Measurements from ENCODE around the gene MICAL2.
A peak's percentile ranks its signal among the peaks of the same experiment; 100 is the strongest.

MICAL2 gene

GRCh38 chr11:12212821-12213185, 102.4 kb downstream of the MICAL2 start:
- no peak for DNase-seq

- DNase-seq: no peak
These were observed 103.5 kb downstream of the MICAL2 start for GRCh38 chr11:12213883-12214282.

- DNase-seq: no peak
These were observed 104.4 kb downstream of the MICAL2 start for GRCh38 chr11:12214751-12215150.

GRCh38 chr11:12215181-12215593, 104.8 kb downstream of the MICAL2 start:
- DNase-seq: peak; percentile 79

DNA sequence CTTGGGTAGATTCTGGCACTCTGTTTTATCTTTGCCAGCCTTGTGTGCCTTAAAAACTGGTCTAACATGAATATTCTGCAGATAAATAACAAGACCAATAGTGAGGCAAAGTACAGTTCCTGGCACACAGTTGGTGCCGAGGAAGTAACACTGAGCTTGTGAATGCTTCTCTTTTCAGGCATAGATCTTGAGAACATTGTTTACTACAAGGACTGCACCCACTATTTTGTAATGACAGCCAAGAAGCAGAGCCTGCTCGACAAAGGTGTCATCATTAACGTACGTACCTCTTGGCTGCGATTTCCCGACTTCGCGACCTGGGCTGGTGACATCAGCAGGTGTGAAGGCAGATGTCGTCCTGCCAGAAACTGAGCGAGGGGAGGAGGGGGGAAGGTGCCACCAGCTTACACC, 105.7 kb downstream of the MICAL2 start:
- DNase-seq: no peak

DNA sequence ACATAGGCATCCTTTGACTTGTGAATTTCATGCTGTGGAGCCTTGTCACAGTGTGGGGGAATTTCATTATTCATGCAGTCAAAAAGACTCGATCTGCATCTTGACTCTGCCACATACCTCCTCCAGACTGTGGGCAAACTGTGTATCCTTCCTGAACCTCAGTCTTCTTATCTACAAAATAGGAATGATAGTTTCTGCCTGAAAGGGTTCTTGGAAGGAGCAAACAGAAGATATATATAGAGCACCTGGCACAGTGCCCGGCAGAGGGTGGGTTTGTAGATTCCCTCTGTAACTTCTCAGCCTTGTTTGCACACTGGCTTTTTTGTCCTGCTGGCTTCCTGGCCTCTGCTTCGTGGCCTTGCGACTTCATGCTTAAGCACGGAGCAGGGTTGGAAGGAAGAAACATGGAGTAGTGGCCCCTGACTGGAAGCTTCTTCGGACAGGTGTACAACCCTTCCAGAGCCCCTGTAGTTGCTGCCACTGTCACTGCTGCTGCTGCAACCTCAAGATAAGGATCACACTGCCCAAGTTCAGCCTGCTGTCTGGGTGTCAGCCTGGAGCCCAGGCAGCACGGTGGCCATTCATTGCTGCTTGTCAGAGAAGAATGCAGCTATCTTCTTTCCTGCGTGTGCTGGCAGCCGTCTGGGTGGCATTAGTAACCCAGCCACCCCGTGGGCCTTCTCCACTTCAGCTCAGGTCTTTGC, 106.4 kb downstream of the MICAL2 start:
- no peak for DNase-seq

GRCh38 chr11:12217879-12218278, 107.5 kb downstream of the MICAL2 start:
- no peak for DNase-seq

GRCh38 chr11:12218909-12219308, 108.5 kb downstream of the MICAL2 start:
- DNase-seq: no peak

GRCh38 chr11:12219757-12220156, 109.4 kb downstream of the MICAL2 start:
- DNase-seq: no peak

- DNase-seq: no peak
These were observed 109.9 kb downstream of the MICAL2 start for GRCh38 chr11:12220305-12220704.

GRCh38 chr11:12221051-12221535, 110.7 kb downstream of the MICAL2 start:
- no peak for DNase-seq

GRCh38 chr11:12222055-12222792, 111.8 kb downstream of the MICAL2 start:
- DNase-seq: no peak

DNA sequence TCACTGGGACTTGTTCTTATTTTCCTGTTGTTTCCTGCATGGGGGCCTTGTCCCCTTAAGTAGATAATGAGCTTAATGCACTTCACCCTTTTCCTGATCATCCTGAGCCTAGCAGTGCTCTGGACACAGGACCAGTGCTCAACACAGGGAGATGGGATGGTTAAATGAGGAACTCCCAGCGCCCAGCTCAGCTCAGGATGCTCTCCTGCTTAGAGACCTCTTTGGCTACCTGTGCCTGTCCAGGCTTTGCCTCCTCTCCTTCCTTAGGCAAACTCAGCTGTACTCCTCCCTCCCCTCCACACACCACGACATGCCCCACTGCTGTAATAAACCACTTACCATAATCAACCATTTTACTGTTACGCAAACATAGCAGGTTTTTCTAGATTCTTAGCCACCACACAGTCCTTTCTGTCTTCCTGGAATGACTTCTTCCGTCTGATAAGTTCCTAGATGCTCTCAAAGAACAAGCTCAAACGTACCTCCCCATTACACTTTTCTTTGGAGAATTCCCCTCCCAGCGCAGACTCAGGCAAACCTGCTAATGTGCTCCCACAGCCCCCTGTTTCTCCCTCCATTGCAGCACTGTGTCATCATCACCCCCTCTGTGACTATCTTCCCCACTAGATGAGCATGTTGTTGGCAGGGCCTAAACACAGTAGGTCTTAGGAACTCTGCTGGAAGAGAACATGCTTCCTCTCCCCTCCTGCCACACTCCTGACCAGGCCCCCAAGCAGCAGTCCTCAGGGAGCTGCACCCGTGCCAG, 113.6 kb downstream of the MICAL2 start:
- no peak for DNase-seq

DNA sequence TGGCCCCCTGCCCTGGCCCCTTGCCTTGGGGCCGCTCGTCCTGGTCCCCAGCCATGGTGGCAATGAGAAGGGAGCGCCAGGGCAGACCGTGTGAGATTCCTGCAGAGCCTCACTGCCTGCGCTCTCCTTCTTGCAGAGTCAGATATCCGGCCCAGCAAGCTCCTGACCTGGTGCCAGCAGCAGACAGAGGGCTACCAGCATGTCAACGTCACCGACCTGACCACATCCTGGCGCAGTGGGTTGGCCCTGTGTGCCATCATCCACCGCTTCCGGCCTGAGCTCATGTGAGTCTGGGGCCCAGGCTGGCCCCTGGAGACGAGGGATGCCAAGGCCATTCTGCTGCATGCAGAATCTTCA, 114.1 kb downstream of the MICAL2 start:
- no peak for DNase-seq

GRCh38 chr11:12225046-12225739, 114.8 kb downstream of the MICAL2 start:
- no peak for DNase-seq

DNA sequence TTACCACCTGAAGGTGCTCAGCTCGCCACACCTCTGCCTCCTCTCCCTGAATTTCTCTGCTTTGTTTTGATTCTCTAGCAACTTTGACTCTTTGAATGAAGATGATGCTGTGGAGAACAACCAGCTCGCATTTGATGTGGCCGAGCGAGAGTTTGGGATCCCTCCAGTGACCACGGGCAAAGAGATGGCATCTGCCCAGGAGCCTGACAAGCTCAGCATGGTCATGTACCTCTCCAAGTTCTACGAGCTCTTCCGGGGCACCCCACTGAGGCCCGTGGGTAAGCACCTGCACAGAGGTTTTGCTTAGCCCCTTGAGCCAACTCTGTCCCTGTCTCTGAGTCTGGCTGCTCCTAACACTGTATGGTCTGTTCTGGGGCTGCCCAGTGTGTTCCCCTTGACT, 115.7 kb downstream of the MICAL2 start:
- no peak for DNase-seq

DNA sequence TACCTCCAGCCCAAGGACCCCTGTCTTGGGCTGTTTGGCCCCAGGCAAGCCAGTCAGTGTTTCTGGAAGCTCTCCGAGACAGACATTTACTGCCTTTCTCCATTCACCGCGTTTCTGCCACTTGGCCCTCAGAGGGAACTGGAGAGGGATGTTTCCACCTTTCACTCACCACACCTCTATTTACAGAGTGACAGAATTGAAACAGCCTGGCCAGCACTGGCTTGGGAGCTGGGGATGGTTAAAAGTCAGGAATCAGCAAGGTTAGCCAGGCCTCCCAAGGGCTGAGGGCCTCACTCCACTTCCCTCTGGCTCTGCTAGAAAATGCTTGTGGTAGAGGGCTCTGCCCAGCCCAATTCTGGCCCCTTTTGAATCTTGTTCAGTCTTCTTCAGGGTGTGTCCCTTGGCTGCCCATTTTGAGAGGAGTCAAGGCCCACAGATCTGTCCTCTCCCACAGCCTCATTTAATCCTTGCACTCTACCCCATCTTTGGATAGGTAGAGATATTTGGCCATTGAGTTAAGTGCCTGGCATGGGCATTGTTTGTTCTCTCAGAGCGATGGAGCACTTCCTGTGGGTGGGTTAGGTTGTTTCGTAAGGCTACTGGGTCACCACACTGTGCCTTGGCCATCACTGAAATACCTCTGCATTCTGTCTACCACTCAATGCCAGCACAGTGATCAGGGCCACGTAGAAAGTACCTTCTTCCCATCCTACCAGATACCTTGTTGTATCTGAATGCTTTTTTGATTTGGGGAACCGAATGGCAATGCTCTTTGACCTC, 119.2 kb downstream of the MICAL2 start:
- DNase-seq: no peak

DNA sequence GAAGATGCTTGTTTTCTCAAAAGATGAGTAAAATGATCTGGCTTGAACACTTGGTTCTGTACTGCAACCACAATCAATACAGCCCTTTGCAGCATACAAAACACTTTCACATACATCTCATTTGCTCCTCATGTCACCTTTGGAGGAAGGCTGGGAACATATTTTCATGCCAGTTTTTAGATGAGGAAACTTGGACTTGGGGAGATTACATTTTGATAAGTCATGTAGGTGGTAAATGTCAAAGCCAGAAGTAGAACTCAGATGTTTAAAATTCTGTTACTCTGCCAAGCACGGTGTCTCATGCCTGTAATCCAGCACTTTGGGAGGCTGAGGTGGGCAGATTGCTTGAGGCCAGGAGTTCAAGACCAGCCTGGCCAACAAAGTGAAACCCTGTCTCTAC, 121.8 kb downstream of the MICAL2 start:
- DNase-seq: no peak

DNA sequence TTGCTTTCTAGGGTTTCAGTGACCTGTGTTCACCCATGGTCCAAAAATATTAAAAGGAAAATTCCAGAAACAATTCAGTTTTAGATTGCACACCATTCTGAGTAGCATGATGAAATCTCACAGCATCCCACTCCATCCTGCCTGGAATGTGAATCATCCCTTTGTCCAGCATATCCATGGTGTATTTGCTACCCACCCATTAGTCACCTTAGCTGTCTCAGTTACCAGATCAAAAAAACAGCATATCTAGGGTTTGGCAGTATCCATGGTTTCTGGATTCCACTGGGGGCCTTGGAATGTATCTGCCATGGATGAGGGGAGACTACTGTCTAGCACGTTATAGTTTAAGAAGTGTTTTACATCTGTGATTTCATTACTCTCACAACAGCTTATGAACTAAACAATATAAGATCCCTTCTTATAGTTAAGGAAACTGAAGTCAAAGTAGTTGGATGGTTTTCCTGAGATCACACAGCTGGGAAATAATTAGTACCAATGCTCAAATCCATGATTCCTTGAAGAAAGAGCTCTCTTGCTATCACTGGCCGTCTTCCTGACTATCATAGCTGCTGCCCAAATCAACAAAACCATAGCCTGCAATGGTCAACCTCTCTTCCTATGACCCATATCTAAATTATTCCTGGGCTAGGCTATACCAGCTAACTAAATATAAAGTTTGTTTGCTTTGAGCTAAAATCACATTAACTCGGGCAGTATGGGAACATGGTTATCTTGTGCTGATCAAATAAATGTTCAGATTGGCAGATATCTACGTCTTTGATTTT, 122.6 kb downstream of the MICAL2 start:
- DNase-seq: no peak

DNA sequence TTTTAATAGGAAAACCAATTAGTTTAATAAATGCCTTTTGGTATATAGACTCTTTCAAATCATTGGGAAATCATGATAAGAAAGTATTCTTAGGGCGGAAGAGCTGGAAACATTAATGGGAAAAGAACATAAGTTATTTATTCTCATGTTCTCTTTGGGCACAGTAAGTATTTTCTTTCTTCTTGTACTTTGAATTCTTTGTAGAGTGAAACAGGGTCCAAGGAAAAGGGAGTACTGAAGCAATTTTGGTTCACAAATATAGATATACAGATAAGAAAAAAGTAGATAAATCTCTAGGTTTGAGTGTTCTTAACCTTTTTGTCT, 123.2 kb downstream of the MICAL2 start:
- DNase-seq: no peak

- DNase-seq: no peak
These were observed 123.8 kb downstream of the MICAL2 start for GRCh38 chr11:12234221-12234620.

GRCh38 chr11:12235080-12235479, 124.7 kb downstream of the MICAL2 start:
- no peak for DNase-seq

Data from NCI-H1092 (cell line).